Measurements from ENCODE around the gene CST9.

The CST9 gene

DNA sequence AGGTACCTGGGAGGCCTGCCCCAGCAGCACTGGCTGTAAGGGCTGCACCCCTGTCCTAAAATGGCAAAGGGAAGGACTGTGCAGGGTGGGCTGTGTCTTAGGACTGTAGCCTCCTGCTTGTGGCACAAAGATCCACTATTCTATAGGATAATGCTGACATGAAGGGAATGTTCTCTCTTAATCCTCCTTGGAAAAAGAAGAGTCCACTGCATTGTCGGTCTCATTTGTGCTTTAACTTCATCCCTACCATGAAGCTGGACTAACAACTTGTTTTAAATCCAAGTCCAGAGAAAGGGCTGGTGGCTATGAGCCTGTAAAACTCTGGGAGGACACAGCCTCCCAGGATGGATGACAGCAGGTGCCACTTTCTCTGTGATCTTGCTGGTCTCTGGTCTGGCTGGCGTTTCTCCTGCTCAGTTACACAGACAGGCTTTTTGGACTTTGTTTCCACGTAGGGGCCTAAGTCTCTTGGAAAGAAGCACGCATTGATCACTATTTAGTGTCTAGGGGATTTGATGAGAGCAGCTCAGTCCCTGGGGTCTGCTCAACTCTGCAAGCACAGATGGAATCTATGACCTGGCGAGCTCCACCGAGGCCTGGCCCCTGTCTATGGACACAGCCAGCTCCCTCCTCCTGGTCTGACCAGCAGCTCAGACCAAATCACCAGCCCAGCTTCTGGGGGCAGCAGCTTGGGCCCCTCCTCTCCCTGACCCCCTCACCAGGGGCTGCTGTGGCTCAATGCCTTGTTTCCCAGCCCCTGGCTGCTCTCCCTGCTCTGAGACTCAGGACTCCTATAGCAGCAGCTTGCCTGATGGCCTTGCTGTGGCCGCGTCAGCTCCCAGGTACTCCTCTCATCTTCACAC lies 27.2 kb upstream of the CST9 start:
- no peaks in the 10 kb centered on the region for H3K9me3 Mint-ChIP-seq
- CTCF ChIA-PET: no interaction called here
- H3K4me1 Mint-ChIP-seq: peaks cover 7% of the 10 kb centered on the region
- H3K36me3 Mint-ChIP-seq: no peaks in the 10 kb centered on the region
- H3K27me3 Mint-ChIP-seq: peaks cover 41% of the 10 kb centered on the region
- H3K27ac Mint-ChIP-seq: no peak overlapping the region
- H3K4me3 Mint-ChIP-seq: no peak overlapping the region
- DNase-seq: no peak

GRCh38 chr20:23631981-23632710 lies 26.4 kb upstream of the CST9 start:
- no peak for DNase-seq
- CTCF ChIA-PET: no interaction called here
- peaks cover 6% of the 10 kb centered on the region for H3K4me1 Mint-ChIP-seq
- peaks cover 34% of the 10 kb centered on the region for H3K27me3 Mint-ChIP-seq
- no peaks in the 10 kb centered on the region for H3K36me3 Mint-ChIP-seq
- H3K27ac Mint-ChIP-seq: no peak overlapping the region
- no peak overlapping the region for H3K4me3 Mint-ChIP-seq
- no peaks in the 10 kb centered on the region for H3K9me3 Mint-ChIP-seq

DNA sequence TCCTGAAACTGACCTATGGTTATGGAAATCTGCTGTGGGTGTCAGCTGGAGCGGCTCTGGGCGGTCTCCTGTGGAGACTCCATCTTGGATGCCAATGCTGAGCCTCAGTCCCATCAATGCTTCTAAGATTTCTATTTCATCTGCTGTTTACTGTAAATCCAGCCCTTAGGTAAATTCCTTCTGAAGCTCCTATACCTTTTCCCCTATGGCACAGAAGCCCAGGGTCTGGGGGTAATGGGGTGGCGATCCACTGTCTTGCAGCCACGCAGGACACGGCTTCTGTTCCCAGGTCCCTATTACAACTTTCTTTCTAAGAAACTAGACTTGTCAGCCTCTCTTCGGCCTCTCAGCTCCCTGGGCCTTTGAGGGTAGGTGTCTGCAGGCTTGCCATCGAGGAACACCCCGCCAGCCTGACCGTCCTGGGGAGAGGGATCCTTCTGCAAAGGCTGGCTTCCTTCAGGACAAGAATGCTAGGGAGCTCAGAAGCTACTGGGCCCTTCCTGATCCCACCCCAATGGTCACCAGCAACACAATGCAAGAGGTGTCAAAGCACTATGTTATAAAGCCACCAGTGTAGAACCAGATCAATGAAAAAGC lies 25.6 kb upstream of the CST9 start:
- Mint-ChIP-seq H3K4me1 (no peaks in the 10 kb centered on the region), H3K27ac (no peak overlapping the region), H3K36me3 (no peaks in the 10 kb centered on the region), H3K27me3 (peaks cover 26% of the 10 kb centered on the region), H3K4me3 (no peak overlapping the region), H3K9me3 (no peaks in the 10 kb centered on the region)
- CTCF ChIA-PET: no interaction called here
- no peak for DNase-seq

- DNase-seq: no peak
- Mint-ChIP-seq H3K9me3 (no peaks in the 10 kb centered on the region), H3K36me3 (no peaks in the 10 kb centered on the region), H3K4me3 (no peak overlapping the region), H3K27me3 (peaks cover 24% of the 10 kb centered on the region), H3K4me1 (no peaks in the 10 kb centered on the region), H3K27ac (no peak overlapping the region)
- CTCF ChIA-PET: no interaction called here
Measured at GRCh38 chr20:23630392-23630849, 24.7 kb upstream of the CST9 start.

- DNase-seq: no peak
- CTCF ChIA-PET: no interaction called here
- Mint-ChIP-seq H3K27me3 (peaks cover 26% of the 10 kb centered on the region), H3K4me1 (no peaks in the 10 kb centered on the region), H3K9me3 (no peaks in the 10 kb centered on the region), H3K36me3 (no peaks in the 10 kb centered on the region), H3K27ac (no peak overlapping the region), H3K4me3 (no peak overlapping the region)
Measured at GRCh38 chr20:23629542-23630391, 24.1 kb upstream of the CST9 start.

DNA sequence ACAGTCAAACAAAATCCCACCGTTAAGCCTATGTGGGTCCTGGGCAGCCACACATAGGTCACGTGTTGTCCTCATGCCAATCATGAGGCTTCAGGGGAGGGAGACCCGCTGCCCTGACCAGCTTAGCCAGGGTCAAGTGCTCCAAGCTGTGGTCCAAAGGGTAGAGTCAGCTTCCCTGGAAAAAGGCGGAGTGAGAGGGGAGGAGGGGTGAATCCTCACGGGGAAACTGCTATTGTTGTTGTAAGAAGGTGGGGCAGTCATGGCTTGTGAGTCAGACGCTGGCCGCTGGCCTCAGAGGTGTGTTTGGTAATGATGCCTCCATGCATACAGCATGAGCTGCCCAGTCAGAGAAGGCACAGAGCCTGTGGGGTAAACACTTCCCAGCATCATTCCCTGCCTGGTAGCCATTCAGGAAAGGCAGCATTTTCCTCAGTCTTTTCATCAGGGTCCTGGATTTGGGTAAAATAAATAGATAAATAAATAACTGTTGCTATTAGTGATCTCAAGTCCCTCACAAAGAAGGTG lies 23.4 kb upstream of the CST9 start:
- CTCF ChIA-PET: no interaction called here

DNA sequence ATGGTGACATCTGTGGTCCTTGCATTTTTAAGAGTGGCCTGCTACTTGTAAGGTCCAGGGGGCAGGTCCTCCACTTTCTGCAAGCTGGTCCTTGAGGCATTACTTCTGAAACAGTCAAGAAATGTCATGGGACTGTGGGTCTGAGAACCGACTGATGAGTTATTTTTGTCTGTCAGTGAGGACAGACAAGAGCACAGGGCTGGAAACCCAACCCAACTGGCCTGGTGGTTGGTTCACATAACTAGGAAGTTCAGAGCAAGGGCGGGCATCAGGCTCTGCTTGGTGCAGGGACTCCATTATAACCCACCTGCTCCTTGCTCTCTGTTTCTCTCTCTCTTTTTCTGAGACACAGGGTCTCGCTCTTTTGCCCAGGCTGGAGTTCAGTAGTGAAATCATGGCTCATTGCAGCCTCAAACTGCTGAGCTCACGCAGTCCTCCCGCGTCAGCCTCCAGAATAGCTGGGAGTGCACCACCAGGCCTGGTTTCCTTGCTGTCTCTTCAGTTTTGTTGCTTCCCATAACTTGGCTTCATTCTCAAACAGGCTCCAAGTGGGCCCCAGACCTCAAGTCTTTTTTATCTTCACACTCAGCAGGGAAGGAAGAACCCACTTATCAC lies 22.8 kb upstream of the CST9 start:
- CTCF ChIA-PET: no interaction called here
- H3K4me1 Mint-ChIP-seq: no peaks in the 10 kb centered on the region

More for the DNA sequence above, 23.4 kb upstream of the CST9 start:
- no peaks in the 10 kb centered on the region for H3K9me3 Mint-ChIP-seq
- DNase-seq: no peak
- H3K27ac Mint-ChIP-seq: no peak overlapping the region
- no peak overlapping the region for H3K4me3 Mint-ChIP-seq
- no peaks in the 10 kb centered on the region for H3K36me3 Mint-ChIP-seq
- no peaks in the 10 kb centered on the region for H3K4me1 Mint-ChIP-seq
- peaks cover 28% of the 10 kb centered on the region for H3K27me3 Mint-ChIP-seq

GRCh38 chr20:23627501-23627900 lies 21.8 kb upstream of the CST9 start:
- DNase-seq: no peak
- H3K4me3 Mint-ChIP-seq: no peak overlapping the region
- no peak overlapping the region for H3K27ac Mint-ChIP-seq
- no peaks in the 10 kb centered on the region for H3K9me3 Mint-ChIP-seq
- peaks cover 28% of the 10 kb centered on the region for H3K27me3 Mint-ChIP-seq
- H3K4me1 Mint-ChIP-seq: peaks cover 4% of the 10 kb centered on the region
- CTCF ChIA-PET: no interaction called here
- H3K36me3 Mint-ChIP-seq: no peaks in the 10 kb centered on the region

More for the DNA sequence above, 22.8 kb upstream of the CST9 start:
- Mint-ChIP-seq H3K4me3 (no peak overlapping the region), H3K9me3 (no peaks in the 10 kb centered on the region), H3K36me3 (no peaks in the 10 kb centered on the region), H3K27me3 (peaks cover 28% of the 10 kb centered on the region), H3K27ac (no peak overlapping the region)
- DNase-seq: no peak

- CTCF ChIA-PET: interaction anchor here (0.6 kb wide), 1 partner anchor 308 kb away, joined by 3 read pairs; no protein-coding TSS in a partner anchor
- no peaks in the 10 kb centered on the region for H3K36me3 Mint-ChIP-seq
- H3K27ac Mint-ChIP-seq: no peak overlapping the region
- H3K27me3 Mint-ChIP-seq: peaks cover 28% of the 10 kb centered on the region
- peaks cover 4% of the 10 kb centered on the region for H3K4me1 Mint-ChIP-seq
- no peak overlapping the region for H3K4me3 Mint-ChIP-seq
- DNase-seq: no peak
- no peaks in the 10 kb centered on the region for H3K9me3 Mint-ChIP-seq
Measured at GRCh38 chr20:23626040-23626620, 20.4 kb upstream of the CST9 start.

- Mint-ChIP-seq H3K27ac (no peak overlapping the region), H3K4me3 (no peak overlapping the region), H3K27me3 (peaks cover 27% of the 10 kb centered on the region), H3K4me1 (peaks cover 4% of the 10 kb centered on the region), H3K9me3 (no peaks in the 10 kb centered on the region), H3K36me3 (no peaks in the 10 kb centered on the region)
- DNase-seq: no peak
- CTCF ChIA-PET: no interaction called here
Measured at GRCh38 chr20:23625236-23625964, 19.7 kb upstream of the CST9 start.

GRCh38 chr20:23624324-23624691 lies 18.6 kb upstream of the CST9 start:
- H3K9me3 Mint-ChIP-seq: no peaks in the 10 kb centered on the region
- CTCF ChIA-PET: no interaction called here

DNA sequence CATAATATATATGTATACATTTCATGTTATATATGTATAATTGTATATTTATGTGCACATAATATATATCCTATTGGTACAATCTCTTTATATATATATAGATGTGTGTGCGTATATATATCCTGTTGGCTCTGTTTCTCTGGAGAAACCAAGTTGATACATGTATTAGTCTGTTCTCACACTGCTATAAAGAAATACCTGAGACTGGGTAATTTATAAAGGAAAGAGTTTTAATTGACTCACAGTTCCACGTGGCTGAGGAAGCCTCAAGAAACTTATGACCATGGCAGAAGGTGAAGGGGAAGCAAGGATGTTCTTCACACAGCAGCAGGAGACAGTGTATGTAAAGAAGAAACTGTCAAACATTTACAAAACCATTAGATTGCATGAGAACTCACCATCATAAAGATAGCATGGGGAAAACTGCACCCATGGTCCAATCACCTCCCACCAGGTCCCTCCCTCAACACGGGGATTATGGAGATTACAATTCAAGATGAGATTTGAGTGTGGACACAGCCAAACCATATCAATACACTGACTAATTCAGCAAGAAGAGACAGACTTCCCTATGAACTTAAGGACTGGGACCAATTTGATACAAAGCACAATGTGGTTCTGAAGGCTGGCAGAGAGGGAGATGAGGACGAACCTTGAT lies 18.1 kb upstream of the CST9 start:
- Mint-ChIP-seq H3K4me3 (no peak overlapping the region), H3K4me1 (peaks cover 4% of the 10 kb centered on the region), H3K27ac (no peak overlapping the region), H3K27me3 (peaks cover 17% of the 10 kb centered on the region), H3K36me3 (no peaks in the 10 kb centered on the region), H3K9me3 (no peaks in the 10 kb centered on the region)
- CTCF ChIA-PET: no interaction called here
- no peak for DNase-seq

More at GRCh38 chr20:23624324-23624691, 18.6 kb upstream of the CST9 start:
- H3K27ac Mint-ChIP-seq: no peak overlapping the region
- DNase-seq: no peak
- peaks cover 19% of the 10 kb centered on the region for H3K27me3 Mint-ChIP-seq
- no peaks in the 10 kb centered on the region for H3K36me3 Mint-ChIP-seq
- H3K4me3 Mint-ChIP-seq: no peak overlapping the region
- H3K4me1 Mint-ChIP-seq: peaks cover 4% of the 10 kb centered on the region

Data from activated naive CD4-positive, alpha-beta T cell treated with anti-CD3 and anti-CD28 coated beads, Interleukin-2, amount 10 ng/mL, durations not matched to agents 7 days and 5 days (primary cell).